Activated CD4-positive, alpha-beta T cell treated with anti-CD3 and anti-CD28 coated beads for 4 hours (primary cell): ENCODE results near the gene NINJ2.
A peak's percentile ranks its signal among the peaks of the same experiment; 100 is the strongest.
"Not testable (repeated sequence)": the region's sequence is repeated elsewhere in the genome, so short reads cannot be mapped to it uniquely, and the experiment has no call there.

Experiments
- DNase-seq, 2 donors: peaks; one replicate each; pipeline ENCODE4 v3.0.0-alpha.2; 2020

The NINJ2 gene

DNA sequence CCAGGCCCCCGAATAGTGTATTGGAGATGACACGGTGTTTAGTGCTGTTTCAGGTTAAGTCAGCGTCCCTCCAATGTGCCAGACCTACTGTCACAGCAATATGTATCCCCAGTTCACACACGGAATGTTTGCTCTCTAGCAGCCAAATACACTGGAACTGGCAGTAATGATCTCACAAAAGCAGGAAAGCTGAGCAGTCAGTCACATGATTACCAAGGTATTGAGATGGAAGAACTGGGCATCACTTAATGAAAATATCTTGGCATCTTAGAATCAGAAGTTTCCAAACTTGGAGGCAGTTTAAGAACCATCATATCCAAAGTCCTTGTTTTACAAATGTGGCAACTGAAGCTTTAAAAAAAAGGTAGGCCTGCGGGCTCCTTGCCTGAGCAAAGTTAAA lies 23.3 kb downstream of the NINJ2 start:
- DNase-seq: no peak

- DNase-seq: no peak
Measured at GRCh38 chr12:639566-639965, 23.7 kb downstream of the NINJ2 start.

GRCh38 chr12:638953-639557 lies 24.2 kb downstream of the NINJ2 start:
- no peak for DNase-seq

GRCh38 chr12:636632-637031 lies 26.6 kb downstream of the NINJ2 start:
- DNase-seq: no peak

GRCh38 chr12:633731-634130 lies 29.5 kb downstream of the NINJ2 start:
- no peak for DNase-seq

GRCh38 chr12:632102-632696 lies 31.0 kb downstream of the NINJ2 start:
- DNase-seq: no peak

DNA sequence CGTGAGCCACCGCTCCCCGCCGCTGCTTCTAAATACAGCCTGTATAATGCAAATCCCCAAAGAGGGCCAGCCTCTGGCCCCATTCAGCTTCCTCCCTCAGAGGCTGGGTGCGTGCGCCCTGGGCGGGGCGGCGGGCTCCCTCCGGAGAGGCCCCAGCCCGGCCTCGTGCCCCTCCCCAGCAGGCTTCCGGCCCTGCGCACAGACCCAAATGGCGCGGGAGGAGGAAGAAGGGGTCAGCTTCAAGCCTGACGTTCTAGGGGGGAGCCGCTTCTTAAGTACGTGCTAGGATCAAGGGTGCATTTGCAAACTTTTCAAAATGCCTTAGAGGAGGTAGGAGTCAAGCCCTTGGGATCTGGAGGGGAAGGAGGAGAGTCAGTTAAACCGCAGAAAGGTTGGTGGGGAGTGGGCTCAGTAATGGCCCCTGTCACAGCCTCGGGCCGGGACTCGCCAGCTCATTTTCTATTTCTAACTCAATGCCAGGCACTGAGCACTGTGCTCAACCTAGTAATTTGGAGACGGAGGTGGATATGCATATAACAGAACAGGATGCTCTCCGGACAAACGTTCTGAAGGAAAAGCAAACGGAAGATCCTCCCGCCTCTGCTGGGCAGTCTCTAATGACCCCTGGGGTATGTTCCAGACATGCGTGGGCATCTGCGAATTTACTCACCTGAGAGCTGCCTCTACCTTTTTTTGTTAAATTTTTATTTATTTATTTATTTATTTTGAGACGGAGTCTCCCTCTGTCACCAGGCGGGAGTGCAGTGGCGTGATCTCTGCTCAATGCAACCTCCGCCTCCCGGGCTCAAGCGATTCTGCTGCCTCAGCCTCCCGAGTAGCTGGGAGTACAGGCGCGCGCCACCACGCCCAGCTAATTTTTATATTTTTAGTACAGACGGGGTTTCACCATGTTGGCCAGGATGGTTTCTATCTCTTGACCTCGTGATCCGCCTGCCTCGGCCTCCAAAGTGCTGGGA lies 32.3 kb downstream of the NINJ2 start:
- DNase-seq: peak; percentile 44 to 56

DNA sequence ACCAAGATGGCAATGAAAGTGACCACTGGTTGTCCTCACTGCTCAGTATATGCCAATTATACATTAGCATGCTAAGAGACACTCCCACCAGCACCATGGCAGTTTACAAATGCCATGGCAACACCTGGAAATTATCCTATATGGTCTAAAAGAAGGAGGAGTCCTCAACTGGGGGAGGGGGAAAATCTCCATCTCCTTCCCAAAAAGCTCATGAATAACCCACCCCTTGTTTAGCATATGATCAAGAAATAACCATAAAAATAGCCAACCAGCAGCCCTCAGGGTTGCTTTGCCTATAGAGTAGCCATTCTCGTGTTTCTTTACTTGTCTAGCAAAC lies 34.5 kb downstream of the NINJ2 start:
- DNase-seq: not testable (repeated sequence)

- DNase-seq: no peak
Measured at GRCh38 chr12:627863-628741, 35.1 kb downstream of the NINJ2 start.

GRCh38 chr12:627285-627684 lies 36.0 kb downstream of the NINJ2 start:
- no peak for DNase-seq

DNA sequence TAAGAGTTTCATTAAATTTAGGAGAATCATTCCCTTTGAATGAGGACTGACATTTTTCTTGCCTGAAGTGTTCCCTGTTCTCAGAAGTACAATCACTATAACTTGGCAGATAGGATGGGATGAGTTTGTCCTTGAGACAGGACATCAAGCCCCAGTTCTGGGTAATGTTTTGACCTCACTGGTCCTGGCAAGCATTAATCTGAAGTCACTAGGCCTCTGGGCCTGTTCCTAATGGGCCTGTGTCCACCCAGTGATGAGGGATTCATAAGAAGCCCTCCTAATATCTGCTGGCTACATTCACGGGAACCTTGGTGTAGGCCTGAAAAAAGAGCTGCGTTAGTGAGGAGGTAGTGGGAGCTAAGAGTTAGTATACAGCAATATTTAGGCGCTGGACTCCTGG lies 37.2 kb downstream of the NINJ2 start:
- DNase-seq: no peak

GRCh38 chr12:623865-624372 lies 39.3 kb downstream of the NINJ2 start:
- no peak for DNase-seq

- no peak for DNase-seq
Measured at GRCh38 chr12:623172-623864, 39.9 kb downstream of the NINJ2 start.

DNA sequence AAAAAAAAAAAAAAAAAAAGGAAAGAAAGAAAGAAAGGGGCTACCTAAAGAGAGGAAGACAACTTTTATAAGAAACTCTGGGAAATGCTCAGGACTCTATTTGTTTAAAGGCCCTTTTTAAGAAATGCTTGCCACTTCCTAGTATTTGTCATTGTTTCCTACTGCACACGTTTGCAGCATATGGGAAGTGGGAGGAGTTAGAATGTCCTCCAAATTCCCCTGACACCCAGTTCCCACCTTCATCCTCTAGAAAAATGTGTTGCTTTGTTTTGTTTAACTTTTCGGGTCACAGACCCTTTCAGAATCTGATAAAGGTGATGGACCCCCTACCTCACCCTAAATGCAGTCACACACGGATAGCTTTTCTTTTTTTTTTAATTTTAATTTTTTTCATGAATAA lies 40.8 kb downstream of the NINJ2 start:
- DNase-seq: peak; percentile 10 to 28

- DNase-seq: no peak
Measured at GRCh38 chr12:619346-619745, 43.9 kb downstream of the NINJ2 start.

GRCh38 chr12:618605-619004 lies 44.6 kb downstream of the NINJ2 start:
- DNase-seq: no peak

GRCh38 chr12:617304-617915 lies 45.8 kb downstream of the NINJ2 start:
- DNase-seq: no peak

- DNase-seq: no peak
Measured at GRCh38 chr12:615620-616019, 47.6 kb downstream of the NINJ2 start.

GRCh38 chr12:614411-614970 lies 48.8 kb downstream of the NINJ2 start:
- peak; percentile 28 to 30 for DNase-seq

- no peak for DNase-seq
Measured at GRCh38 chr12:613996-614395, 49.2 kb downstream of the NINJ2 start.

DNA sequence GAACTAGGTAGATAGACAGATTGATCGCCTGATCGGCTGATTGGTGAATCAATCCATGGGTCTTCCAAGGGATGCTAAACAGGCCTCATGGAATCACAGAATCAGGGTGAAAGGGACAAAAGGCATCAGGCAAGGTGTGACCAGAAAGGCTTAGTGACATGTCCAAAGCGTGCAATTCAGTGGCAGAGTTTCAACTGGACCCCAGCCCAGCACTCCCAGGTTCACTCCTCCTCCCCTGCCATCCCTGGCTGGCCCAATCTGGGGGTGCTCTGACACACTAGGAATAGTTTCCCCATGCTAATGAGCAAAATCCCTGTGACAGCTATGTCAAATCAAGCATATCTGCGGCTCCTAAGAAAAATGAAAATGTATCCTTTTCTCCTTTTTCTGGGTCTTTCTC lies 50.4 kb downstream of the NINJ2 start:
- DNase-seq: no peak
